ENCODE results near the gene LMBR1. TPM values are rescaled to one million over a fixed set of nuclear protein-coding genes. Genes with fewer than 3 reads are reported as not detected.

LMBR1 gene
- total RNA-seq, 1 donor from 2014 or later = 159 TPM

- no peak for TF ChIP-seq CTCF (IDR thresholded peaks at IDR 0.05; ENCODE audit: unreplicated experiment)
- Mint-ChIP-seq H3K4me3 (ENCODE audit: unreplicated experiment) (no peak overlapping the region), H3K27me3 (ENCODE audit: unreplicated experiment) (no peaks in the 10 kb centered on the region), H3K36me3 (ENCODE audit: low read depth, unreplicated experiment) (peaks cover 28% of the 10 kb centered on the region), H3K27ac (ENCODE audit: unreplicated experiment) (no peak overlapping the region), H3K4me1 (ENCODE audit: unreplicated experiment) (no peaks in the 10 kb centered on the region), H3K9me3 (ENCODE audit: unreplicated experiment) (peaks cover 11% of the 10 kb centered on the region)
- no peak for DNase-seq (ENCODE audit: low spot score)
Measured at GRCh38 chr7:156693627-156694026, 199.4 kb downstream of the LMBR1 start.

- H3K27ac Mint-ChIP-seq (ENCODE audit: unreplicated experiment) = no peak overlapping the region
- no peaks in the 10 kb centered on the region for H3K27me3 Mint-ChIP-seq (ENCODE audit: unreplicated experiment)
- peaks cover 9% of the 10 kb centered on the region for H3K9me3 Mint-ChIP-seq (ENCODE audit: unreplicated experiment)
- no peak for TF ChIP-seq CTCF (IDR thresholded peaks at IDR 0.05; ENCODE audit: unreplicated experiment)
- DNase-seq (ENCODE audit: low spot score) = no peak
- no peak overlapping the region for H3K4me3 Mint-ChIP-seq (ENCODE audit: unreplicated experiment)
- no peaks in the 10 kb centered on the region for H3K4me1 Mint-ChIP-seq (ENCODE audit: unreplicated experiment)
- peaks cover 20% of the 10 kb centered on the region for H3K36me3 Mint-ChIP-seq (ENCODE audit: low read depth, unreplicated experiment)
Measured at GRCh38 chr7:156692849-156693248, 200.1 kb downstream of the LMBR1 start.

GRCh38 chr7:156691764-156692163 lies 201.2 kb downstream of the LMBR1 start:
- Mint-ChIP-seq H3K27ac (ENCODE audit: unreplicated experiment) (no peak overlapping the region), H3K36me3 (ENCODE audit: low read depth, unreplicated experiment) (peaks cover 10% of the 10 kb centered on the region), H3K4me3 (ENCODE audit: unreplicated experiment) (no peak overlapping the region), H3K4me1 (ENCODE audit: unreplicated experiment) (no peaks in the 10 kb centered on the region), H3K9me3 (ENCODE audit: unreplicated experiment) (peaks cover 6% of the 10 kb centered on the region), H3K27me3 (ENCODE audit: unreplicated experiment) (no peaks in the 10 kb centered on the region)
- no peak for TF ChIP-seq CTCF (IDR thresholded peaks at IDR 0.05; ENCODE audit: unreplicated experiment)
- DNase-seq (ENCODE audit: low spot score) = no peak

GRCh38 chr7:156684661-156685060 lies 208.3 kb downstream of the LMBR1 start:
- peak overlapping the region; percentile 48 for H3K27ac Mint-ChIP-seq (ENCODE audit: unreplicated experiment)

GRCh38 chr7:156684251-156684650 lies 208.7 kb downstream of the LMBR1 start:
- Mint-ChIP-seq H3K4me1 (ENCODE audit: unreplicated experiment) (peaks cover 4% of the 10 kb centered on the region), H3K9me3 (ENCODE audit: unreplicated experiment) (no peaks in the 10 kb centered on the region), H3K36me3 (ENCODE audit: low read depth, unreplicated experiment) (peaks cover 15% of the 10 kb centered on the region), H3K27ac (ENCODE audit: unreplicated experiment) (peak overlapping the region; percentile 48), H3K4me3 (ENCODE audit: unreplicated experiment) (no peak overlapping the region), H3K27me3 (ENCODE audit: unreplicated experiment) (no peaks in the 10 kb centered on the region)
- TF ChIP-seq CTCF (IDR thresholded peaks at IDR 0.05; ENCODE audit: unreplicated experiment) = no peak
- no peak for DNase-seq (ENCODE audit: low spot score)

More at GRCh38 chr7:156684661-156685060, 208.3 kb downstream of the LMBR1 start:
- no peak for TF ChIP-seq CTCF (IDR thresholded peaks at IDR 0.05; ENCODE audit: unreplicated experiment)
- Mint-ChIP-seq H3K27me3 (ENCODE audit: unreplicated experiment) (no peaks in the 10 kb centered on the region), H3K4me3 (ENCODE audit: unreplicated experiment) (no peak overlapping the region), H3K9me3 (ENCODE audit: unreplicated experiment) (no peaks in the 10 kb centered on the region), H3K4me1 (ENCODE audit: unreplicated experiment) (peaks cover 4% of the 10 kb centered on the region), H3K36me3 (ENCODE audit: low read depth, unreplicated experiment) (peaks cover 11% of the 10 kb centered on the region)
- no peak for DNase-seq (ENCODE audit: low spot score)
